KMS-11 (cell line): ENCODE measurements around the gene SP140L.

ENCODE experiments used
- H2AFZ ChIP-seq: fragments of 200-600 bp; sonication (generic); 2 replicates; pipeline ENCODE4 v1.6.1; 2016; ENCODE audit warnings: antibody characterized with exemption, mixed run types, low read depth
- H3K27ac ChIP-seq: fragments of 200-600 bp; sonication (generic); 2 replicates; pipeline ENCODE4 v1.6.1; 2016; ENCODE audit warnings: mild to moderate bottlenecking, mixed run types
- H3K27me3 ChIP-seq: fragments of 200-600 bp; sonication (generic); 2 replicates; pipeline ENCODE4 v1.6.1; 2017; ENCODE audit warnings: mild to moderate bottlenecking, low read depth, mixed run types, moderate library complexity; ENCODE audit not compliant: insufficient read depth
- H3K36me3 ChIP-seq: fragments of 200-600 bp; sonication (generic); 2 replicates; pipeline ENCODE4 v1.6.1; 2017; ENCODE audit warnings: mild to moderate bottlenecking, mixed run types; ENCODE audit not compliant: insufficient read depth
- H3K4me1 ChIP-seq: fragments of 200-600 bp; sonication (generic); 2 replicates; pipeline ENCODE4 v1.6.1; 2016; ENCODE audit warnings: mild to moderate bottlenecking, low read depth, mixed run types; ENCODE audit not compliant: poor library complexity, severe bottlenecking
- H3K4me2 ChIP-seq: fragments of 200-600 bp; sonication (generic); 2 replicates; pipeline ENCODE4 v1.7.0; 2016; ENCODE audit warnings: mild to moderate bottlenecking, mixed run types
- H3K4me3 ChIP-seq: fragments of 200-600 bp; sonication (generic); IDR thresholded peaks from 2 replicates; pipeline ENCODE4 v1.6.1; 2017; ENCODE audit warnings: low read depth, low read length, mixed read lengths; ENCODE audit not compliant: insufficient read depth
- H3K79me2 ChIP-seq: fragments of 200-600 bp; sonication (generic); 2 replicates; pipeline ENCODE4 v1.6.1; 2016; ENCODE audit warnings: low read depth, mixed run types; ENCODE audit not compliant: insufficient read depth
- H3K9ac ChIP-seq: fragments of 200-600 bp; sonication (generic); 2 replicates; pipeline ENCODE4 v1.6.1; 2016; ENCODE audit warnings: mild to moderate bottlenecking, mixed run types
- H4K20me1 ChIP-seq: fragments of 200-600 bp; sonication (generic); 2 replicates; pipeline ENCODE4 v1.6.1; 2016; ENCODE audit warnings: mild to moderate bottlenecking, mixed run types; ENCODE audit not compliant: insufficient read depth
- CTCF ChIP-seq: fragments of 200-600 bp; sonication (generic); conservative IDR thresholded peaks from 2 replicates; pipeline ENCODE4 v1.6.1; 2017; ENCODE audit warnings: low read depth, mild to moderate bottlenecking, antibody characterized with exemption, low read length, moderate library complexity, mixed read lengths

SP140L gene

DNA sequence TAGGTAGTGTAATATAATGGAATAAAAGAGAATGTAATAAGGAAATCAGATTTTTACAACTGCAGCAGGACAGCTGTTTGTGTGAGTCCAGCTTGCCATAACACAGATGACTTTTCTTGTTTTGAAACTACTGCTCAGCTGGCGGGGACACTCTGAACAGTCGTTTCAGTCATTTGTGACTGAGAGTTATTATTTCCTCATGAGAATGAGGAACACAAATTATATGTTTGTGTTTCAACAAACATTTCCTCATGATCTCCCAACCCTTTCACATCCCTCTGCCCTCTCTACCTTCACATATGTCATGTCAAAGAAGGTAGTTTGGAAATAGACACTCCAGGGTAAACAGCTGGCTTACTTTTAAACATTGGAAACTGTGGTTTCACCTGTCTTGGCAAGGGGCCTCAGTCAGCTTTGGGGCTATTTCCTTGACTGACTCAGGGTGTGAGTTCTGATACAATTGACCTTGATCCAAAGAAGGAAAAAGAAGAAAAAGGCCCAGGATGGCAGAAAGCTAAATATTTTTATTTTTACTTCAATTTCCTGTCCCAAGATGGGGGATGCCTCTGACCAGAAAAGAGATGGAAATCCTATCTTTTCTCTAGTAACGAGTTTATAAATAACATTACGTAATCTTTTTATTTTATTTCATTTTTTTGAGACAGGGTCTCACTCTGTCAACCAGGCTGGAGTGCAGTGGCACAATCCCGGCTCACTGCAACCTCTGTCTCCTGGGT lies 593 bp downstream of the SP140L start:
- Histone ChIP-seq H3K27me3 (no peaks in the 10 kb centered on the region), H3K27ac (peak overlapping the region; percentile 46; the same call in 1 of the 2 replicates), H4K20me1 (no peaks in the 10 kb centered on the region), H3K79me2 (0 out of 2 replicates have a peak, but pooled peaks cover 7% of the 10 kb centered on the region), H3K4me3 (no peak overlapping the region), H3K4me2 (peak overlapping the region; percentile 86), H3K36me3 (no peaks in the 10 kb centered on the region), H3K9ac (peak overlapping the region; percentile 47; the same call in 1 of the 2 replicates), H3K4me1 (peaks cover 22% of the 10 kb centered on the region), H2AFZ (peak overlapping the region; percentile 78; the same call in 1 of the 2 replicates)
- no peak for TF ChIP-seq CTCF

DNA sequence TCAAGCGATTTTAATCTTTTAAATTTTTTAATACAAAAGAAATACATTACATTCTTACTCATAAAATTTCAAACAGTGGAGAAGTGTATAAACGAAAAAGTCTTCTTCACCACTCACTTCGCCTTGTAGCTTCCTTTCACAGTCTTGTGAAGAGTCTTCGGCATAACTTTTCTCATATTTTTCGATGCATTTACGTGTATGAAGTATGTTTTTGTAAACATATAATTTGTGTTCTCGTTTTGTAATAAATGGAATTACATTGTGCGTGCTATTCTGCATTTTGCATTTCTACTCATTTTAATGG lies 1.1 kb downstream of the SP140L start:
- H3K27me3 ChIP-seq, result no peaks in the 10 kb centered on the region
- no peak overlapping the region for H2AFZ ChIP-seq
- no peak overlapping the region for H3K4me3 ChIP-seq
- peak overlapping the region; percentile 86 for H3K4me2 ChIP-seq
- H4K20me1 ChIP-seq, result no peaks in the 10 kb centered on the region
- H3K27ac ChIP-seq, result no peak overlapping the region
- 0 out of 2 replicates have a peak, but pooled peaks cover 7% of the 10 kb centered on the region for H3K79me2 ChIP-seq
- H3K9ac ChIP-seq, result no peak overlapping the region
- no peaks in the 10 kb centered on the region for H3K36me3 ChIP-seq
- no peak for TF ChIP-seq CTCF
- H3K4me1 ChIP-seq, result peaks cover 22% of the 10 kb centered on the region

- peaks cover 22% of the 10 kb centered on the region for H3K4me1 ChIP-seq
- H3K27me3 ChIP-seq, result no peaks in the 10 kb centered on the region
- no peaks in the 10 kb centered on the region for H3K36me3 ChIP-seq
- H3K4me3 ChIP-seq, result no peak overlapping the region
- H4K20me1 ChIP-seq, result no peaks in the 10 kb centered on the region
- H3K9ac ChIP-seq, result no peak overlapping the region
- H3K4me2 ChIP-seq, result no peak overlapping the region
- no peak overlapping the region for H3K27ac ChIP-seq
- H2AFZ ChIP-seq, result no peak overlapping the region
- no peak for TF ChIP-seq CTCF
- H3K79me2 ChIP-seq, result 0 out of 2 replicates have a peak, but pooled peaks cover 7% of the 10 kb centered on the region
Observed at GRCh38 chr2:230329946-230330605, 3.1 kb downstream of the SP140L start.

GRCh38 chr2:230330725-230331124 lies 3.7 kb downstream of the SP140L start:
- H3K9ac ChIP-seq, result no peak overlapping the region
- no peaks in the 10 kb centered on the region for H4K20me1 ChIP-seq
- no peak overlapping the region for H3K4me3 ChIP-seq
- no peak overlapping the region for H2AFZ ChIP-seq
- H3K27ac ChIP-seq, result no peak overlapping the region
- H3K36me3 ChIP-seq, result no peaks in the 10 kb centered on the region
- H3K4me2 ChIP-seq, result no peak overlapping the region
- no peak for TF ChIP-seq CTCF
- 0 out of 2 replicates have a peak, but pooled peaks cover 7% of the 10 kb centered on the region for H3K79me2 ChIP-seq
- peaks cover 22% of the 10 kb centered on the region for H3K4me1 ChIP-seq
- no peaks in the 10 kb centered on the region for H3K27me3 ChIP-seq
